ES-I3 (cell line): Measurements from ENCODE around the gene GOLPH3L.
"Not testable (repeated sequence)": the region's sequence is repeated elsewhere in the genome, so short reads cannot be mapped to it uniquely, and the experiment has no call there.

Experiments
- H3K36me3 ChIP-seq: 2 replicates; pipeline ENCODE4 v1.6.1; 2013; ENCODE audit warnings: mild to moderate bottlenecking, low read length, control low read depth, moderate library complexity; ENCODE audit not compliant: insufficient read depth
- H3K4me1 ChIP-seq: 2 replicates; pipeline ENCODE4 v1.6.1; 2013; ENCODE audit warnings: mild to moderate bottlenecking, control low read depth, low read length; ENCODE audit not compliant: insufficient read depth
- H3K9ac ChIP-seq: 2 replicates; pipeline ENCODE4 v1.6.1; 2013; ENCODE audit warnings: low read depth, mild to moderate bottlenecking, low read length, moderate library complexity
- H3K9me3 ChIP-seq: 2 replicates; pipeline ENCODE4 v1.6.1; 2013; ENCODE audit warnings: mild to moderate bottlenecking, low read length, moderate library complexity; ENCODE audit not compliant: control insufficient read depth, insufficient read depth

The GOLPH3L gene

GRCh38 chr1:150688763-150689162 is 8.2 kb downstream of the GOLPH3L start:
- no peaks in the 10 kb centered on the region for H3K9me3 ChIP-seq
- no peak overlapping the region for H3K9ac ChIP-seq
- H3K36me3 ChIP-seq = peaks cover 6% of the 10 kb centered on the region; the same call in 1 of the 2 replicates

GRCh38 chr1:150686275-150686674 is 10.7 kb downstream of the GOLPH3L start:
- Histone ChIP-seq H3K9ac (no peak overlapping the region), H3K36me3 (peaks cover 6% of the 10 kb centered on the region; the same call in 1 of the 2 replicates), H3K4me1 (peaks cover 8% of the 10 kb centered on the region; the same call in 1 of the 2 replicates), H3K9me3 (no peaks in the 10 kb centered on the region)

More at GRCh38 chr1:150688763-150689162, 8.2 kb downstream of the GOLPH3L start:
- peaks cover 8% of the 10 kb centered on the region; the same call in 1 of the 2 replicates for H3K4me1 ChIP-seq

- H3K4me1 ChIP-seq = peaks cover 8% of the 10 kb centered on the region; the same call in 1 of the 2 replicates
- no peak overlapping the region for H3K9ac ChIP-seq
- no peaks in the 10 kb centered on the region for H3K9me3 ChIP-seq
- H3K36me3 ChIP-seq = peaks cover 6% of the 10 kb centered on the region; the same call in 1 of the 2 replicates
Observed at GRCh38 chr1:150683914-150684313, 13.0 kb downstream of the GOLPH3L start.

GRCh38 chr1:150678988-150679387 is 18.0 kb downstream of the GOLPH3L start:
- Histone ChIP-seq H3K9ac (no peak overlapping the region), H3K4me1 (peaks cover 3% of the 10 kb centered on the region; the same call in 1 of the 2 replicates), H3K36me3 (no peaks in the 10 kb centered on the region), H3K9me3 (no peaks in the 10 kb centered on the region)

- Histone ChIP-seq H3K36me3 (no peaks in the 10 kb centered on the region), H3K9me3 (no peaks in the 10 kb centered on the region), H3K4me1 (no peaks in the 10 kb centered on the region), H3K9ac (no peak overlapping the region)
Observed at GRCh38 chr1:150674881-150675280, 22.1 kb downstream of the GOLPH3L start.

- no peaks in the 10 kb centered on the region; the same call in 1 of the 2 replicates for H3K9me3 ChIP-seq
- no peaks in the 10 kb centered on the region for H3K4me1 ChIP-seq
- no peak overlapping the region for H3K9ac ChIP-seq
- H3K36me3 ChIP-seq = peaks cover 10% of the 10 kb centered on the region
Observed at GRCh38 chr1:150663321-150663720, 33.6 kb downstream of the GOLPH3L start.

GRCh38 chr1:150662811-150663210 is 34.1 kb downstream of the GOLPH3L start:
- Histone ChIP-seq H3K36me3 (peaks cover 11% of the 10 kb centered on the region), H3K4me1 (no peaks in the 10 kb centered on the region), H3K9ac (no peak overlapping the region), H3K9me3 (no peaks in the 10 kb centered on the region; the same call in 1 of the 2 replicates)

GRCh38 chr1:150661156-150661555 is 35.8 kb downstream of the GOLPH3L start:
- Histone ChIP-seq H3K36me3 (peaks cover 11% of the 10 kb centered on the region), H3K9ac (no peak overlapping the region), H3K4me1 (no peaks in the 10 kb centered on the region), H3K9me3 (no peaks in the 10 kb centered on the region; the same call in 1 of the 2 replicates)

- Histone ChIP-seq H3K36me3 (peaks cover 11% of the 10 kb centered on the region), H3K9me3 (no peaks in the 10 kb centered on the region; the same call in 1 of the 2 replicates), H3K4me1 (no peaks in the 10 kb centered on the region), H3K9ac (no peak overlapping the region)
Observed at GRCh38 chr1:150660584-150660983, 36.4 kb downstream of the GOLPH3L start.

GRCh38 chr1:150657064-150657463 is 39.9 kb downstream of the GOLPH3L start:
- H3K9ac ChIP-seq, H3K4me1 ChIP-seq, H3K9me3 ChIP-seq: not testable (repeated sequence)
- H3K36me3 ChIP-seq = peaks cover 11% of the 10 kb centered on the region

- H3K9ac ChIP-seq, H3K9me3 ChIP-seq, H3K36me3 ChIP-seq, H3K4me1 ChIP-seq: not testable (repeated sequence)
Observed at GRCh38 chr1:150654635-150655034, 42.3 kb downstream of the GOLPH3L start.

GRCh38 chr1:150650193-150650592 is 46.8 kb downstream of the GOLPH3L start:
- Histone ChIP-seq H3K9me3 (no peaks in the 10 kb centered on the region), H3K9ac (no peak overlapping the region), H3K4me1 (peaks cover 12% of the 10 kb centered on the region), H3K36me3 (peaks cover 7% of the 10 kb centered on the region)

GRCh38 chr1:150649441-150650075 is 47.4 kb downstream of the GOLPH3L start:
- Histone ChIP-seq H3K9ac (no peak overlapping the region), H3K9me3 (no peaks in the 10 kb centered on the region), H3K4me1 (peaks cover 12% of the 10 kb centered on the region), H3K36me3 (peaks cover 7% of the 10 kb centered on the region)

GRCh38 chr1:150642296-150642695 is 54.7 kb downstream of the GOLPH3L start:
- no peaks in the 10 kb centered on the region for H3K36me3 ChIP-seq
- H3K9ac ChIP-seq = peak overlapping the region; percentile 38
- H3K4me1 ChIP-seq = peaks cover 21% of the 10 kb centered on the region
- H3K9me3 ChIP-seq = no peaks in the 10 kb centered on the region

- not testable (repeated sequence) for H3K9me3 ChIP-seq, H3K9ac ChIP-seq, H3K36me3 ChIP-seq
- H3K4me1 ChIP-seq = peaks cover 22% of the 10 kb centered on the region
Observed at GRCh38 chr1:150641126-150641815, 55.7 kb downstream of the GOLPH3L start.
